H1 (cell line): ENCODE data around the gene PRTG. TPM values are rescaled to one million over a fixed set of nuclear protein-coding genes. Genes with fewer than 3 reads are reported as not detected.

Source experiments
- CTCF ChIA-PET: fragments of 300-600 bp; sonication (Branson Sonifier 250); formaldehyde crosslinking; loops from one replicate; lab custom pipeline; 2021; ENCODE audit not compliant: partially characterized antibody; lab: Charles Lee
- POLR2A ChIA-PET: fragments of 300-600 bp; sonication (Branson Sonifier 250); formaldehyde crosslinking; loops from one replicate; lab custom pipeline; 2021; ENCODE audit warnings: inconsistent platforms; ENCODE audit not compliant: partially characterized antibody; lab: Charles Lee
- DNase-seq, 2 experiments: peaks; one replicate each; pipeline versions ENCODE4 v3.0.0 to v3.0.0-alpha.2; 2010 to 2022; ENCODE audit warnings: low spot score in 2 of 2, low read depth in 1 of 2, mixed read lengths in 1 of 2
- FAIRE-seq: peaks from 2 replicates; lab custom pipeline; 2011; peaks lifted over from hg19 to GRCh38; lab: Jason Lieb, UNC
- H2AFZ ChIP-seq: 2 replicates; pipeline ENCODE4 v1.8.1; 2012; ENCODE audit warnings: low read length, inconsistent platforms
- H2AK5ac ChIP-seq: 2 replicates; pipeline ENCODE4 v1.6.1; 2013; ENCODE audit warnings: low read depth, low read length
- H2BK120ac ChIP-seq: replicated peaks from 2 replicates; pipeline ENCODE3; 2013; ENCODE audit warnings: low read depth, low read length, inconsistent platforms
- H2BK12ac ChIP-seq: 2 replicates; pipeline ENCODE4 v1.6.1; 2013; ENCODE audit warnings: low read depth, low read length
- H2BK15ac ChIP-seq: 2 replicates; pipeline ENCODE4 v1.6.1; 2013; ENCODE audit warnings: low read length
- H2BK20ac ChIP-seq: 2 replicates; pipeline ENCODE4 v1.6.1; 2013; ENCODE audit warnings: low read length
- H2BK5ac ChIP-seq: 2 replicates; pipeline ENCODE4 v1.6.1; 2013; ENCODE audit warnings: low read depth, low read length
- H3K14ac ChIP-seq: 2 replicates; pipeline ENCODE4 v1.6.1; 2013; ENCODE audit warnings: inconsistent platforms; ENCODE audit not compliant: insufficient read length
- H3K18ac ChIP-seq: 2 replicates; pipeline ENCODE4 v1.6.1; 2013; ENCODE audit warnings: low read length; ENCODE audit errors: extremely low read depth
- H3K23ac ChIP-seq: 2 replicates; pipeline ENCODE4 v1.6.1; 2013; ENCODE audit warnings: inconsistent platforms; ENCODE audit not compliant: insufficient read length
- H3K23me2 ChIP-seq: 2 replicates; pipeline ENCODE4 v1.6.1; 2013; ENCODE audit warnings: low read depth, low read length
- H3K27ac ChIP-seq: 2 replicates; pipeline ENCODE4 v1.6.1; 2011; ENCODE audit warnings: low read depth, low read length, inconsistent platforms
- H3K27me3 ChIP-seq, 4 experiments: replicated peaks in 1 of 4; 1 replicate in 1 of 4; 2 replicates in 3 of 4; pipeline versions ENCODE4 v1.6.1 to v1.8.1; 2011 to 2013; ENCODE audit warnings: low read length in 3 of 4, mild to moderate bottlenecking in 3 of 4, inconsistent platforms in 2 of 4, mixed read lengths in 2 of 4, moderate library complexity in 1 of 4; ENCODE audit not compliant: control insufficient read depth in 3 of 4, insufficient read depth in 3 of 4; ENCODE audit errors: extremely low read depth in 1 of 4
- H3K36me3 ChIP-seq, 4 experiments: 2 replicates each; pipeline versions ENCODE4 v1.6.1 to v1.8.1; 2011 to 2013; ENCODE audit warnings: mild to moderate bottlenecking in 4 of 4, low read length in 3 of 4, moderate library complexity in 2 of 4, control low read depth in 1 of 4, inconsistent platforms in 1 of 4; ENCODE audit not compliant: insufficient read depth in 4 of 4, control insufficient read depth in 2 of 4
- H3K4ac ChIP-seq: replicated peaks from 2 replicates; pipeline ENCODE3; 2013; ENCODE audit warnings: low read length, low read depth, mixed read lengths, inconsistent platforms; ENCODE audit not compliant: insufficient read length
- H3K4me1 ChIP-seq, 4 experiments: replicated peaks in 1 of 4; 1 replicate in 1 of 4; 2 replicates in 3 of 4; pipeline versions ENCODE4 v1.6.1 to v1.8.1; 2011 to 2013; ENCODE audit warnings: low read length in 3 of 4, inconsistent platforms in 2 of 4, mixed read lengths in 1 of 4; ENCODE audit not compliant: insufficient read depth in 4 of 4, control insufficient read depth in 3 of 4
- H3K4me2 ChIP-seq, 2 experiments: 2 replicates each; pipeline versions ENCODE4 v1.6.1 to v1.8.1; 2011 to 2013; ENCODE audit warnings: low read depth in 2 of 2, low read length in 2 of 2, control low read depth in 1 of 2, inconsistent platforms in 1 of 2, mild to moderate bottlenecking in 1 of 2; ENCODE audit not compliant: insufficient read depth in 1 of 2
- H3K4me3 ChIP-seq, 4 experiments: fragments of 200-600, 300-600 bp in 1 of 4; sonication (generic), shearing (Covaris generic), sonication (Bioruptor Twin) in 1 of 4; 2 replicates each; pipeline versions ENCODE4 v1.5.1 to v1.8.1; 2011 to 2016; ENCODE audit warnings: low read length in 4 of 4, low read depth in 3 of 4, control low read depth in 2 of 4, inconsistent platforms in 2 of 4, mild to moderate bottlenecking in 2 of 4, mixed read lengths in 1 of 4, moderate library complexity in 1 of 4; ENCODE audit not compliant: insufficient read depth in 2 of 4; ENCODE audit errors: extremely low read depth in 1 of 4
- H3K56ac ChIP-seq: replicated peaks from 2 replicates; pipeline ENCODE3; 2013; ENCODE audit warnings: low read depth, mild to moderate bottlenecking, mixed read lengths, low read length, inconsistent platforms; ENCODE audit not compliant: insufficient read length
- H3K79me1 ChIP-seq: 2 replicates; pipeline ENCODE4 v1.6.1; 2013; ENCODE audit warnings: low read depth, low read length, control low read depth
- H3K79me2 ChIP-seq, 2 experiments: 2 replicates each; pipeline versions ENCODE4 v1.6.1 to v1.8.1; 2012 to 2013; ENCODE audit warnings: low read length in 2 of 2, mild to moderate bottlenecking in 2 of 2, inconsistent platforms in 1 of 2; ENCODE audit not compliant: insufficient read depth in 2 of 2, control insufficient read depth in 1 of 2
- H3K9ac ChIP-seq, 4 experiments: replicated peaks in 1 of 4; 1 replicate in 1 of 4; 2 replicates in 3 of 4; pipeline versions ENCODE4 v1.6.1 to v1.8.1; 2011 to 2013; ENCODE audit warnings: low read depth in 3 of 4, low read length in 3 of 4, control low read depth in 2 of 4, mild to moderate bottlenecking in 2 of 4, moderate library complexity in 2 of 4, inconsistent platforms in 1 of 4; ENCODE audit errors: extremely low read depth in 1 of 4
- H3K9me3 ChIP-seq, 2 experiments: 2 replicates each; pipeline versions ENCODE4 v1.6.1 to v1.8.1; 2012 to 2013; ENCODE audit warnings: mild to moderate bottlenecking in 2 of 2, moderate library complexity in 2 of 2, control low read depth in 1 of 2, inconsistent platforms in 1 of 2, low read depth in 1 of 2, low read length in 1 of 2, mixed read lengths in 1 of 2; ENCODE audit not compliant: insufficient read depth in 2 of 2
- H4K20me1 ChIP-seq, 2 experiments: replicated peaks in 1 of 2; 2 replicates each; pipeline versions ENCODE3 to v1.8.1; 2011 to 2013; ENCODE audit warnings: inconsistent platforms in 2 of 2, low read length in 2 of 2, mild to moderate bottlenecking in 1 of 2; ENCODE audit not compliant: insufficient read depth in 2 of 2, control insufficient read depth in 1 of 2
- H4K5ac ChIP-seq: 2 replicates; pipeline ENCODE4 v1.6.1; 2013; ENCODE audit warnings: low read length, low read depth, mixed read lengths, inconsistent platforms; ENCODE audit not compliant: insufficient read length
- H4K8ac ChIP-seq: 2 replicates; pipeline ENCODE4 v1.8.0; 2013; ENCODE audit warnings: mild to moderate bottlenecking, moderate library complexity, low read length, inconsistent platforms; ENCODE audit not compliant: insufficient read depth; ENCODE audit errors: extremely low read depth
- H4K91ac ChIP-seq: replicated peaks from 2 replicates; pipeline ENCODE3; 2013; ENCODE audit warnings: low read length, mixed read lengths, inconsistent platforms; ENCODE audit not compliant: insufficient read length
- ATF2 ChIP-seq: IDR thresholded peaks from 2 replicates; pipeline ENCODE4 v1.6.1; 2012; ENCODE audit warnings: low read length, inconsistent platforms
- BACH1 ChIP-seq: IDR thresholded peaks from 2 replicates; pipeline ENCODE4 v1.6.1; 2012; ENCODE audit warnings: low read length, improper control_type of control experiment
- BCL11A ChIP-seq, 2 experiments: IDR thresholded peaks; one replicate each; pipeline ENCODE4 v1.6.1; 2011; ENCODE audit warnings: low read depth in 2 of 2, low read length in 2 of 2, mild to moderate bottlenecking in 2 of 2
- E2F6 ChIP-seq: IDR thresholded peaks from 2 replicates; pipeline ENCODE4 v1.6.1; 2012; ENCODE audit warnings: inconsistent platforms
- GTF2F1 ChIP-seq: IDR thresholded peaks from 2 replicates; pipeline ENCODE4 v1.6.1; 2012; ENCODE audit warnings: low read depth, low read length, improper control_type of control experiment, borderline replicate concordance
- KDM4A ChIP-seq: IDR thresholded peaks from one replicate; pipeline ENCODE4 v1.7.1; 2012; ENCODE audit warnings: low read depth, mild to moderate bottlenecking, moderate library complexity, low read length, inconsistent platforms; ENCODE audit not compliant: severe bottlenecking
- MAFK ChIP-seq: IDR thresholded peaks from 2 replicates; pipeline ENCODE4 v1.6.1; 2012; ENCODE audit warnings: low read depth, mild to moderate bottlenecking, improper control_type of control experiment, low read length
- PHF8 ChIP-seq: fragments of 200-600 bp; sonication (generic); conservative IDR thresholded peaks from 2 replicates; pipeline ENCODE4 v1.7.1; 2012; ENCODE audit warnings: low read depth, mild to moderate bottlenecking, inconsistent platforms, low read length, moderate library complexity
- SP4 ChIP-seq: IDR thresholded peaks from 2 replicates; pipeline ENCODE4 v1.6.1; 2012; ENCODE audit warnings: low read length, inconsistent platforms
- SRF ChIP-seq: IDR thresholded peaks from 2 replicates; pipeline ENCODE4 v1.6.1; 2011; ENCODE audit warnings: mild to moderate bottlenecking, low read depth, low read length, moderate library complexity
- TAF1 ChIP-seq: IDR thresholded peaks from 2 replicates; pipeline ENCODE4 v1.6.1; 2011; ENCODE audit warnings: mild to moderate bottlenecking, low read depth, low read length
- TBP ChIP-seq: IDR thresholded peaks from 2 replicates; pipeline ENCODE4 v1.6.1; 2011; ENCODE audit warnings: low read depth, low read length, improper control_type of control experiment
- TCF12 ChIP-seq: IDR thresholded peaks from 2 replicates; pipeline ENCODE4 v1.6.1; 2011; ENCODE audit warnings: low read depth, mild to moderate bottlenecking, low read length
- WGBS, 2 experiments: shearing (Covaris generic) in 1 of 2; methylation state at CpG; one replicate each; pipeline versions ENCODE4 v1.1.6 to v1.1.7; 2013 to 2015; ENCODE audit warnings: low lambda C conversion rate in 2 of 2, mixed read lengths in 2 of 2, inconsistent platforms in 1 of 2, low coverage in 1 of 2, missing lambda C conversion rate in 1 of 2; ENCODE audit not compliant: insufficient replicate concordance in 2 of 2, insufficient coverage in 1 of 2, insufficient read length in 1 of 2; ENCODE audit errors: extremely low coverage in 1 of 2, missing lambda C conversion rate in 1 of 2; 5-methylcytosine and 5-hydroxymethylcytosine counted together
- polyA plus RNA-seq, 7 experiments: library from polyadenylated mRNA; depleted of rRNA in 3 of 7; stranded (reverse) in 5 of 7; unstranded in 2 of 7; fragments of >200 nt in 5 of 7; fragments of 200-250 nt in 2 of 7; gene quantifications; 1 replicate in 5 of 7; 2 replicates in 1 of 7; 4 replicates in 1 of 7; pipeline versions ENCODE4 v1.2.1 to v1.2.3, GENCODE V29; 2011 to 2013; ENCODE audit warnings: missing spikeins in 2 of 7, mixed read lengths in 2 of 7
- total RNA-seq: library from RNA; stranded (reverse); fragmentation: NEBNext Ultra II Directional; extraction: Animal tissue kit (Norgen Biotek cat#: 25700); gene quantifications from 2 replicates; pipeline ENCODE4 v1.2.1, GENCODE V29; 2021

The PRTG gene
- total and polyA plus RNA-seq, 2 of the 8 experiments (the other 6 are each of a cell fraction or from before 2014, with no cell fraction given), result 3.1 to 3.2 TPM

GRCh38 chr15:55654561-55655031 lies 88.4 kb downstream of the PRTG start:
- Histone ChIP-seq H3K14ac (no peak overlapping the region), H3K36me3 (no peaks in the 10 kb centered on the region), H3K79me2 (no peaks in the 10 kb centered on the region), H3K79me1 (no peaks in the 10 kb centered on the region), H3K23me2 (no peaks in the 10 kb centered on the region), H3K4me1 (peaks cover 2 to 6% (median 5%) of the 10 kb centered on the region in 4 experiments; a peak in 5 of 7 replicates), H3K4ac (no peak overlapping the region), H4K5ac (no peak overlapping the region), H2BK20ac (no peak overlapping the region), H3K9me3 (no peaks in the 10 kb centered on the region), H3K56ac (no peak overlapping the region), H3K27ac (no peak overlapping the region), H3K4me2 (no peak overlapping the region), H2BK5ac (no peak overlapping the region), H4K20me1 (no peaks in the 10 kb centered on the region), H2AK5ac (no peak overlapping the region), H4K8ac (no peak overlapping the region), H2BK120ac (no peak overlapping the region), H3K9ac (no peak overlapping the region), H3K4me3 (no peak overlapping the region), H3K27me3 (no peaks in the 10 kb centered on the region), H2AFZ (no peak overlapping the region), H2BK15ac (no peak overlapping the region), H3K23ac (no peak overlapping the region), H3K18ac (no peak overlapping the region), H4K91ac (no peak overlapping the region), H2BK12ac (no peak overlapping the region)
- no peak for FAIRE-seq
- WGBS, 2 experiments, result 66% methylated on average over 4 of the region's 4 CpGs; no CpG with 5 or more reads in 1 of the 2 experiments
- DNase-seq, result no peak
- ChIA-PET POLR2A (no interaction called here), CTCF (interaction anchor here (0.6 to 1.3 kb wide), 6 partner anchors 13 to 140 kb away, joined by 3 to 6 read pairs (median 4); no protein-coding TSS in a partner anchor)
- TF ChIP-seq TCF12 (no peak), SRF (no peak), KDM4A (no peak), E2F6 (no peak), BACH1 (no peak), TBP (no peak), ATF2 (no peak), PHF8 (no peak), GTF2F1 (no peak), SP4 (no peak), TAF1 (no peak), MAFK (no peak), BCL11A (IDR thresholded peaks at IDR 0.05; ENCODE audit: low read depth in 2 of 2, low read length in 2 of 2) (no peak)
